ENCODE data around the gene CAPN15. TPM values are rescaled to one million over a fixed set of nuclear protein-coding genes. Genes with fewer than 3 reads are reported as not detected.

The CAPN15 gene
- total RNA-seq, 4 donors from 2014 or later, result 59.9 to 86.4 (median 75.2) TPM

- TF ChIP-seq POLR2A (IDR thresholded peaks at IDR 0.05) (no peak), EP300 (IDR thresholded peaks at IDR 0.05) (no peak), POLR2AphosphoS5 (IDR thresholded peaks at IDR 0.05) (no peak)
- TF ChIP-seq, protein P1, sequence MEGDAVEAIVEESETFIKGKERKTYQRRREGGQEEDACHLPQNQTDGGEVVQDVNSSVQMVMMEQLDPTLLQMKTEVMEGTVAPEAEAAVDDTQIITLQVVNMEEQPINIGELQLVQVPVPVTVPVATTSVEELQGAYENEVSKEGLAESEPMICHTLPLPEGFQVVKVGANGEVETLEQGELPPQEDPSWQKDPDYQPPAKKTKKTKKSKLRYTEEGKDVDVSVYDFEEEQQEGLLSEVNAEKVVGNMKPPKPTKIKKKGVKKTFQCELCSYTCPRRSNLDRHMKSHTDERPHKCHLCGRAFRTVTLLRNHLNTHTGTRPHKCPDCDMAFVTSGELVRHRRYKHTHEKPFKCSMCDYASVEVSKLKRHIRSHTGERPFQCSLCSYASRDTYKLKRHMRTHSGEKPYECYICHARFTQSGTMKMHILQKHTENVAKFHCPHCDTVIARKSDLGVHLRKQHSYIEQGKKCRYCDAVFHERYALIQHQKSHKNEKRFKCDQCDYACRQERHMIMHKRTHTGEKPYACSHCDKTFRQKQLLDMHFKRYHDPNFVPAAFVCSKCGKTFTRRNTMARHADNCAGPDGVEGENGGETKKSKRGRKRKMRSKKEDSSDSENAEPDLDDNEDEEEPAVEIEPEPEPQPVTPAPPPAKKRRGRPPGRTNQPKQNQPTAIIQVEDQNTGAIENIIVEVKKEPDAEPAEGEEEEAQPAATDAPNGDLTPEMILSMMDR (IDR thresholded peaks at IDR 0.05), result no peak
- DNase-seq (ENCODE audit: low spot score in 2 of 2), result peak; percentile 86 to 89
- Histone ChIP-seq H3K4me1 (peaks cover 58% of the 10 kb centered on the region), H3K27me3 (no peaks in the 10 kb centered on the region), H3K4me3 (peak within 1 kb of the TSS; percentile 80), H3K36me3 (peaks cover 12% of the 10 kb centered on the region), H3K9me3 (no peaks in the 10 kb centered on the region), H3K27ac (peak within 1 kb of the TSS; percentile 74)
- 40% methylated on average over 1 of the region's 87 CpGs for WGBS
Measured at GRCh38 chr16:569445-570254, 42.1 kb downstream of the CAPN15 start, which contains the start of gene PIGQ. TSS of gene PIGQ (plus strand) at chr16:569968. CDS start at chr16:574075, 4,107 bp downstream.

DNA sequence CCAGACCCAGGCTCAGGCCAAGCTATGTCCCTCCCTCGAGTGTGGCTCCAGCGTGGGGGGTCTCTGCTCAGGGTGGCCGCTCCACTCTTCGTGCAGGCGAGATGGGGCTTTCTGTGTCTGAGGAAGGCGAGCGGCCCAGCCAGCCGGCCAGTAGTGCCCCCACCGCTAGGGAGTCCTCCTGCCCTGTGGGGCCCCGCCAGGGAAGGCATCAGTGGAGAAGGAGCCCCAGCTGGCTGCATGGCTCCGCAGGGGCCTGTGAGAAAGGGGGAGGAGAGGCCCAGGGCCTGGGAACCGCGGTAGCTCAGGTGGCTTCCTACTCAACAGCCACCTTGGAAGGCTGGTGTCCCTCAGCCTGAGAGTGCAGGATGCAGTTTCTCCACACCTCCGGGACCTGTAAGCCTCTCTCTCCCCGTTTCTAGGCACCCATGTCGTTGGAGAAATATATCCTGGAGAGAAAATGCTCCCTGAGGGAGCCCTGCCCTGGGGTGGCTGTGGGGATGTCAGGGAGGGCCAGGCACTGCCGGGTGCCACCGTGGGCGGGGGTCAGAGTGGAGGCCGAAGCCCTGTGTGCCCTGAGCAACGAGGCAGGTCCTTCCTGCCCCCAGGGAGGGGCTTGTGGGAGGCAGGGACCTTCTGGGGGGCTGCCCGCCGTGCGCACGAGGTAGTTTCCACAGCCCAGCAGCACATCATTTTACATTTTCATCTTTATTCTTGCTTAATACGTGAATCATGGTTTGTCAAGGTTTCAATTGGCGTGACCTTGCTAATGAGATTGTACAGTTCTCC lies 45.5 kb downstream of the CAPN15 start:
- peaks cover 27% of the 10 kb centered on the region for H3K4me1 ChIP-seq
- no peaks in the 10 kb centered on the region for H3K27me3 ChIP-seq
- H3K4me3 ChIP-seq, result no peak overlapping the region
- 90% methylated on average over 8 of the region's 27 CpGs for WGBS
- DNase-seq (ENCODE audit: low spot score in 2 of 2), result no peak
- no peak overlapping the region for H3K27ac ChIP-seq
- TF ChIP-seq EP300 (IDR thresholded peaks at IDR 0.05) (no peak), POLR2A (IDR thresholded peaks at IDR 0.05) (no peak), POLR2AphosphoS5 (IDR thresholded peaks at IDR 0.05) (no peak)
- TF ChIP-seq, protein P1 (IDR thresholded peaks at IDR 0.05), result no peak
- H3K9me3 ChIP-seq, result no peaks in the 10 kb centered on the region
- peaks cover 27% of the 10 kb centered on the region for H3K36me3 ChIP-seq

- WGBS, result 94% methylated on average over 17 of the region's 46 CpGs
- H3K27ac ChIP-seq, result no peak overlapping the region
- no peak for DNase-seq (ENCODE audit: low spot score in 2 of 2)
Measured at GRCh38 chr16:574021-574760, 46.7 kb downstream of the CAPN15 start.

GRCh38 chr16:575354-576196 lies 48.1 kb downstream of the CAPN15 start:
- H3K4me1 ChIP-seq, result peaks cover 14% of the 10 kb centered on the region
- H3K36me3 ChIP-seq, result peaks cover 32% of the 10 kb centered on the region
- H3K4me3 ChIP-seq, result no peak overlapping the region
- 98% methylated on average over 13 of the region's 36 CpGs for WGBS
- no peak for TF ChIP-seq POLR2A (IDR thresholded peaks at IDR 0.05)
- TF ChIP-seq EP300 (IDR thresholded peaks at IDR 0.05), result no peak
- TF ChIP-seq, protein P1 (IDR thresholded peaks at IDR 0.05), result no peak
- no peak for TF ChIP-seq POLR2AphosphoS5 (IDR thresholded peaks at IDR 0.05)
- DNase-seq (ENCODE audit: low spot score in 2 of 2), result no peak
- no peak overlapping the region for H3K27ac ChIP-seq
- no peaks in the 10 kb centered on the region for H3K9me3 ChIP-seq
- H3K27me3 ChIP-seq, result no peaks in the 10 kb centered on the region

More at GRCh38 chr16:574021-574760, 46.7 kb downstream of the CAPN15 start:
- H3K4me3 ChIP-seq, result no peak overlapping the region
- peaks cover 22% of the 10 kb centered on the region for H3K4me1 ChIP-seq
- H3K27me3 ChIP-seq, result no peaks in the 10 kb centered on the region
- no peaks in the 10 kb centered on the region for H3K9me3 ChIP-seq
- TF ChIP-seq, protein P1 (IDR thresholded peaks at IDR 0.05), result no peak
- no peak for TF ChIP-seq EP300 (IDR thresholded peaks at IDR 0.05)
- TF ChIP-seq POLR2A (IDR thresholded peaks at IDR 0.05), result no peak
- no peak for TF ChIP-seq POLR2AphosphoS5 (IDR thresholded peaks at IDR 0.05)
- peaks cover 27% of the 10 kb centered on the region for H3K36me3 ChIP-seq

All from suprapubic skin (tissue), 4 donors.